Pancreas (tissue), 10 donors: ENCODE measurements around the gene GNAZ. TPM values are rescaled to one million over a fixed set of nuclear protein-coding genes. Genes with fewer than 3 reads are reported as not detected.

ENCODE experiments used
- ATAC-seq, 4 donors: fragments of 200-7000 bp; cut with Tn5 transposase; one replicate each; pipeline versions ENCODE4 v1.8.0 to v1.9.1; 2020; ENCODE audit warnings: mild to moderate bottlenecking in 4 of 4, moderate library complexity in 4 of 4
- DNase-seq, 6 donors: peaks; one replicate each; pipeline ENCODE4 v3.0.0-alpha.2; 2020
- FAIRE-seq: peaks from 2 replicates; lab custom pipeline; 2012; peaks lifted over from hg19 to GRCh38; lab: Jason Lieb, UNC
- H3K27ac ChIP-seq, 4 donors: fragments of 200-600 bp; sonication (generic); 1 replicate in 3 of 4; 2 replicates in 1 of 4; pipeline versions ENCODE4 v1.5.0 to v1.8.0; 2020
- H3K27me3 ChIP-seq, 4 donors: fragments of 200-600 bp; one replicate each; pipeline ENCODE4 v1.8.0; 2021
- H3K36me3 ChIP-seq, 3 donors: fragments of 200-600 bp; sonication (generic) in 1 of 3; one replicate each; pipeline versions ENCODE4 v1.5.0 to v1.8.0; 2020 to 2021
- H3K4me1 ChIP-seq, 3 donors: fragments of 200-600 bp; one replicate each; pipeline ENCODE4 v1.8.0; 2021
- H3K4me3 ChIP-seq, 4 donors: fragments of 200-600 bp; sonication (generic) in 2 of 4; one replicate each; pipeline versions ENCODE4 v1.5.0 to v1.8.0; 2020 to 2021
- H3K9me3 ChIP-seq, 4 donors: fragments of 200-600 bp; one replicate each; pipeline ENCODE4 v1.8.0; 2021
- whole genome bisulfite sequencing, 2 donors: extraction: QIAGEN DNeasy Blood & Tissue Kit; methylation state at CpG; one replicate each; pipeline ENCODE4 v1.1.7; 2013; 5-methylcytosine and 5-hydroxymethylcytosine counted together
- intact Hi-C, 3 donors: fragments of 100-400 bp; cut with DNase I; formaldehyde crosslinking; loops; one replicate each; pipeline versions ENCODE4 v1.11.1 to v1.14.2; 2022
- polyA plus RNA-seq, 2 donors: library from polyadenylated mRNA; stranded (reverse); fragments of 200-250 nt; gene quantifications; one replicate each; pipeline ENCODE4 v1.2.3, GENCODE V29; 2013
- total RNA-seq, 6 donors: library from RNA; stranded (reverse); fragmentation: NEBNext Ultra II Directional in 4 of 6; extraction: Animal tissue kit (Norgen Biotek cat#: 25700) in 4 of 6; gene quantifications; one replicate each; pipeline versions ENCODE4 v1.2.1 to v1.2.4, GENCODE V29; 2021 to 2023
- TF ChIP-seq, protein P1 (sequence below), 4 donors: fragments of 200-600 bp; sonication (generic) in 3 of 4; IDR thresholded peaks; one replicate each; pipeline versions ENCODE4 v1.5.0 to v1.8.0; 2021; ENCODE audit warnings: antibody characterized with exemption in 4 of 4
- donor health status: healthy with polysubstance abuse.
- donor health status: DM: no; HTN: no; CAD: no; lungs with moderate emphysema.
- donor health status: DM: no; HTN: no; CAD: no.
- donor health status: control.
- donor health status: control.
- donor health status: Bipolar disorder and iron deficiency.
- donor health status: DM: yes; HTN: yes; CAD: no.
- donor health status: DM: no; HTN: no; CAD: no.
- donor health status: DM: no; HTN: no; CAD: no.
- donor health status: DM: yes; HTN: yes; CAD: no.

The GNAZ gene
- total and polyA plus RNA-seq, 8 donors = 0.88 to 9.7 (median 2.1) TPM

DNA sequence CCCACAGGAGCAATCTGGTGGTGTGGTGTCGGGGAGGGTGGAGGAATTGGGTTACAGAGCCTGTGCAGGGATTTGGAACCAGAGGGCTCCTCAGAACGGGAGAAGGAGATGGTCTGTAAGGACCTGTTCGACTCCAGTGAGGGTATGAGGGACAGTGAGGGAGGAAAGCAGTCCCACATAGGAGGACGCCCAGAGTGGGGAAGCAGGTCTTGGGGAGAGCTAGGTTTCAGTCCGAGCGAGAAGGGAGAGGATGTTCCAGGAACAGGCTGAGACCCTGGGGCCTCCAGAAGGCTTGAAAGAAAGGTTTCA is 32.0 kb upstream of the GNAZ start:
- Histone ChIP-seq H3K27me3 (no peaks in the 10 kb centered on the region), H3K4me3 (no peak overlapping the region), H3K4me1 (no peaks in the 10 kb centered on the region), H3K27ac (no peak overlapping the region), H3K36me3 (no peaks in the 10 kb centered on the region), H3K9me3 (no peaks in the 10 kb centered on the region)
- WGBS, 2 donors = 71 to 85% methylated on average over 6 of the region's 6 CpGs
- TF ChIP-seq, protein P1, sequence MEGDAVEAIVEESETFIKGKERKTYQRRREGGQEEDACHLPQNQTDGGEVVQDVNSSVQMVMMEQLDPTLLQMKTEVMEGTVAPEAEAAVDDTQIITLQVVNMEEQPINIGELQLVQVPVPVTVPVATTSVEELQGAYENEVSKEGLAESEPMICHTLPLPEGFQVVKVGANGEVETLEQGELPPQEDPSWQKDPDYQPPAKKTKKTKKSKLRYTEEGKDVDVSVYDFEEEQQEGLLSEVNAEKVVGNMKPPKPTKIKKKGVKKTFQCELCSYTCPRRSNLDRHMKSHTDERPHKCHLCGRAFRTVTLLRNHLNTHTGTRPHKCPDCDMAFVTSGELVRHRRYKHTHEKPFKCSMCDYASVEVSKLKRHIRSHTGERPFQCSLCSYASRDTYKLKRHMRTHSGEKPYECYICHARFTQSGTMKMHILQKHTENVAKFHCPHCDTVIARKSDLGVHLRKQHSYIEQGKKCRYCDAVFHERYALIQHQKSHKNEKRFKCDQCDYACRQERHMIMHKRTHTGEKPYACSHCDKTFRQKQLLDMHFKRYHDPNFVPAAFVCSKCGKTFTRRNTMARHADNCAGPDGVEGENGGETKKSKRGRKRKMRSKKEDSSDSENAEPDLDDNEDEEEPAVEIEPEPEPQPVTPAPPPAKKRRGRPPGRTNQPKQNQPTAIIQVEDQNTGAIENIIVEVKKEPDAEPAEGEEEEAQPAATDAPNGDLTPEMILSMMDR (IDR thresholded peaks at IDR 0.05) = no peak
- DNase-seq = no peak
- no peak for ATAC-seq
- intact Hi-C loops = no loop called here
- no peak for FAIRE-seq

GRCh38 chr22:23038902-23039301 is 31.4 kb upstream of the GNAZ start:
- FAIRE-seq (no peak), ATAC-seq (no peak), DNase-seq (no peak)
- Histone ChIP-seq H3K27ac (no peak overlapping the region), H3K4me3 (no peak overlapping the region), H3K4me1 (no peaks in the 10 kb centered on the region), H3K36me3 (no peaks in the 10 kb centered on the region), H3K27me3 (no peaks in the 10 kb centered on the region), H3K9me3 (no peaks in the 10 kb centered on the region)
- 42 to 67% methylated on average over 1 of the region's 1 CpG for WGBS, 2 donors
- TF ChIP-seq, protein P1 (IDR thresholded peaks at IDR 0.05) = no peak
- intact Hi-C loops = no loop called here

- Histone ChIP-seq H3K4me3 (no peak overlapping the region), H3K36me3 (no peaks in the 10 kb centered on the region), H3K9me3 (no peaks in the 10 kb centered on the region), H3K4me1 (no peaks in the 10 kb centered on the region), H3K27me3 (no peaks in the 10 kb centered on the region), H3K27ac (no peak overlapping the region)
- ATAC-seq (no peak), DNase-seq (no peak), FAIRE-seq (no peak)
- 32 to 37% methylated on average over 3 of the region's 3 CpGs for WGBS, 2 donors
- intact Hi-C loops = no loop called here
- TF ChIP-seq, protein P1 (IDR thresholded peaks at IDR 0.05) = no peak
Observed at GRCh38 chr22:23042179-23042578, 28.1 kb upstream of the GNAZ start.

- ATAC-seq = no peak
- intact Hi-C loops = no loop called here
- 29 to 41% methylated on average over 1 of the region's 1 CpG for WGBS, 2 donors
Observed at GRCh38 chr22:23044570-23044969, 25.7 kb upstream of the GNAZ start.

GRCh38 chr22:23045461-23045860 is 24.9 kb upstream of the GNAZ start:
- H3K27me3 ChIP-seq = no peaks in the 10 kb centered on the region
- DNase-seq = no peak
- no peak overlapping the region for H3K4me3 ChIP-seq
- 57 to 65% methylated on average over 2 of the region's 2 CpGs for WGBS, 2 donors
- intact Hi-C loops = no loop called here
- H3K27ac ChIP-seq = no peak overlapping the region
- TF ChIP-seq, protein P1 (IDR thresholded peaks at IDR 0.05) = no peak
- no peaks in the 10 kb centered on the region for H3K36me3 ChIP-seq
- no peaks in the 10 kb centered on the region for H3K4me1 ChIP-seq
- FAIRE-seq = no peak
- no peaks in the 10 kb centered on the region for H3K9me3 ChIP-seq
- no peak for ATAC-seq

More at GRCh38 chr22:23044570-23044969, 25.7 kb upstream of the GNAZ start:
- DNase-seq = no peak
- H3K36me3 ChIP-seq = no peaks in the 10 kb centered on the region
- H3K4me1 ChIP-seq = no peaks in the 10 kb centered on the region
- H3K4me3 ChIP-seq = no peak overlapping the region
- no peaks in the 10 kb centered on the region for H3K27me3 ChIP-seq
- H3K9me3 ChIP-seq = no peaks in the 10 kb centered on the region
- no peak overlapping the region for H3K27ac ChIP-seq
- TF ChIP-seq, protein P1 (IDR thresholded peaks at IDR 0.05) = no peak
- FAIRE-seq = no peak
